Activated naive CD8-positive, alpha-beta T cell treated with anti-CD3 and anti-CD28 coated beads, Interleukin-2, amount 50 U/mL, for 16 hours (primary cell): ENCODE data around the gene CRB1.

ENCODE experiments used
- DNase-seq: peaks from one replicate; pipeline ENCODE4 v3.0.0-alpha.2; 2020; ENCODE audit warnings: low read depth, low spot score

The CRB1 gene

GRCh38 chr1:197343663-197344273 is 75.7 kb downstream of the CRB1 start:
- DNase-seq = no peak

GRCh38 chr1:197351821-197352440 is 83.9 kb downstream of the CRB1 start:
- DNase-seq = no peak

DNA sequence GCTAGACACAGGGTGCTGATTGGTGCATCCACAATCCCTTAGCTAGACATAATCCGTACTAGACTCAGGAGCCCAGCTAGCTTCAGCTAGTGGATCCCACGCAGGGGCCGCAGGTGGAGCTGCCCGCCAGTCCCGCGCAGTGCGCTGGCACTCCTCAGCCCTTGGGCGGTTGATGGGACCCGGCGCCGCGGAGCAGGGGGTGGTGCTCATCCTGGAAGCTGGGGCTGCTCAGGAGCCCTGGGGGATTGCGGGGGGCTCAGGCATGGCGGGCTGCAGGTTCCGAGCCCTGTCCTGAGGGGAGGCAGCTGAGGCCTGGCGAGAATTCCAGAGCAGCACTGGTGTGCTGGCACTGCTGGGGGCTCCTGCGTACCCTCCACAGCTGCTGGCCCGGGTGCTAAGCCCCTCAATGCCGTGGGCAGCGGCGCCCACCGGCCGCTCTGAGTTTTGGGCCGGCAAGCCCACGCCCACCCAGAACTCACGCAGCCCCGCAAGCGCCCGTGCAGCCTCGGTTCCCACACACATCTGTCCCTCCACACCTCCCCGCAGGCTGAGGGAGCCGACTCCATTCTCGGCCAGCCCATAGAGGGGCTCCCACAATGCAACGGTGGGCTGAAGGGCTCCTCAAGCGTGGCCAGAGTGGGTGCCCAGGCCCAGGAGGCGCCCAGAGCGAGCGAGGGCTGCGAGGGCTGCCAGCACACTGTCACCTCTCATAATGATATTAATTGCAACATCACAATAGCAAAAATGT is 87.4 kb downstream of the CRB1 start:
- no peak for DNase-seq

- DNase-seq = no peak
Observed at GRCh38 chr1:197356723-197357533, 88.9 kb downstream of the CRB1 start.

GRCh38 chr1:197358959-197359358 is 90.9 kb downstream of the CRB1 start:
- DNase-seq = no peak

GRCh38 chr1:197360068-197360467 is 92.0 kb downstream of the CRB1 start:
- no peak for DNase-seq

GRCh38 chr1:197362871-197363270 is 94.8 kb downstream of the CRB1 start:
- DNase-seq = no peak

DNA sequence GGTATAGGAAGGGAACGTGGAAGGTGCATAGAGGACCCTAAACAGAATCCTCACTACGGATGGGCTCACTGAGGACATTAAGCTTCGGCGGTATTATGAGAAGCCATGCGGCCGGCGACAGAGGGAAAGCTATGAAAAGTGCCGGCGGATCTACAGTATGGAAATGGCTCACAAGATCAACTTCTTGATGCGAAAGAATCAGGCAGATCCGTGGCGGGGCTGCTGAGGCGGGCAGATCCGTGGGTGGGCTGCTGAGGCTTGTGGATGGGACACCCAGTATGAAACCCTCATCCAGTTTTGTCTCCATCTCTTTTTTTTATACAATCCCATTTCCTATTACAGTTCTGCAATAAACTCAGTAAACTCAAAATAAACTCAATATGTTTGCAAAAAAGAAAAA is 95.8 kb downstream of the CRB1 start:
- DNase-seq = no peak

DNA sequence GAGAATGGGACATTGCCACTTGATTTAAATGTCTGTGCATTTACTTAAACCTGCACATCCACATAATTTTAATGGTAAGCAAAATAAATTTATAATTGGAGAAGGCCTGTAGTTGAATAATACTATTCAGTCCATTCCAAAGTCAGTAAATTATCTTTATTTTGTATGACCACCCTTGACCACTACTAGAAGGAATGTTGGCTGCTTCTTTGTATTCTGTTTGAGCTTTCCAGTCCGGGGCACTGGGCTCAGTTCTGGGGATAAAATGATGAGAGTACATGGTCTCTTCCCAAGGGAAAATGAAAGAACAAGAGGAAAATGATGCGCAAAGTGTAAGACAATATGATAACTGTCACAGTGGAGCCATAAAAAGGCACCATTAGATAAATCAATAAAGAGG is 98.9 kb downstream of the CRB1 start:
- DNase-seq = no peak

GRCh38 chr1:197367627-197368026 is 99.6 kb downstream of the CRB1 start:
- no peak for DNase-seq

DNA sequence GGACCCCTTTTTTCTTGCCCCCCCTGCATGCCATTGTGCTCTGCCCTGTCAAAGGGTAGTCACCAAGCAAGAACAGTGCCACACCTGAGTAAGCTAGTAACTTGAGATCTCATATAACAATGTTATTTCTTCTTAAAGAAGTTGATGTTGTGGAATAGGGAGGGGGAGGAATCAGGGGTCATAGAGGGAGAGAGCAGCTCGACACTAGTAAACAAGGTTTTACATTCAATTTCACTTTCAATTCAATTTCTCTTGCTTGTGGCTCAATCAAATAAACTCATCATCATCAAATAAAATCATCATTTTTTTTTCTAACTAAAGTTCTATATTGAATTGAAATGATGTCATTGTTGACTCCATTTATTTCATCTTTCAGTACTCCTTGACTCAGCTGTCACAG is 106.4 kb downstream of the CRB1 start:
- DNase-seq = no peak

GRCh38 chr1:197384471-197384870 is 116.4 kb downstream of the CRB1 start:
- DNase-seq = no peak

- DNase-seq = no peak
Observed at GRCh38 chr1:197388801-197389200, 120.7 kb downstream of the CRB1 start.

- no peak for DNase-seq
Observed at GRCh38 chr1:197390856-197391255, 122.8 kb downstream of the CRB1 start.

GRCh38 chr1:197391303-197392226 is 123.5 kb downstream of the CRB1 start:
- DNase-seq = no peak

DNA sequence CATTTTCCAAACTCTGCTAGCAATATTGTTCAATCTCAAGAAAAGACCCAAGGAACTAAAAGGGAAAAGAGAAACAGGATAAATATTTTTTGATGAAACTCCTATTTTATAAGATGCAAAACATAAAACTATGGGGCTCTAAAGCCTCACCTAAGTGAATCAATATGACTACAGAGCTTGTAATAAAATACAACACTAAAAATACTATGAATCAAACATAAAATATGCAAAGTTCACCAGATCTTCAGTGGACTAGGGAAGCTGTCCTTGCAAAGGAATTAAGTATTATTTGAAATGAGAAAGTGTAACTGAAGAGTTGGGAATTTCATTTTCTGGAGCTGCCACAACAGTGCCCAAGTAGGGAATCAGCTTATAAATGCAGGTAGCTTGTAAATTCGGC is 124.5 kb downstream of the CRB1 start:
- no peak for DNase-seq

DNA sequence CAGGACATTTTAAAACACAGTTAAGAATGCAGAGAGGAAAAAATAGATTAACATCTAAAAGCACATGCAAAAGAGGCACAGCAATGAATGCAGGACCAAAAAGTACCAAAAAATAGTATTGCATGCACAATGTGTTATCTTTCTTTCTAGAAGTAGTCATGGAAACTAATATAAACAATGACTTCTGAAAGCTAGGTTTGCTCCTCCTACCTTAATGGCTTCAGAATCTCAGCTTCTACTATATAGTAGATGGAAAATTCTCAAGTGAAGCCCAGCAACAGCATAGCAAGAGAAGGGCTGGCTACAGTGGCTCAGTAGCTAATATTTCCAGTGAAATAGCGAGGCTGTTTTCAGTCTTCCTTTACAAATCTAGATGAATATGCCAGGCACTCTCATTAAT is 125.1 kb downstream of the CRB1 start:
- DNase-seq = no peak

DNA sequence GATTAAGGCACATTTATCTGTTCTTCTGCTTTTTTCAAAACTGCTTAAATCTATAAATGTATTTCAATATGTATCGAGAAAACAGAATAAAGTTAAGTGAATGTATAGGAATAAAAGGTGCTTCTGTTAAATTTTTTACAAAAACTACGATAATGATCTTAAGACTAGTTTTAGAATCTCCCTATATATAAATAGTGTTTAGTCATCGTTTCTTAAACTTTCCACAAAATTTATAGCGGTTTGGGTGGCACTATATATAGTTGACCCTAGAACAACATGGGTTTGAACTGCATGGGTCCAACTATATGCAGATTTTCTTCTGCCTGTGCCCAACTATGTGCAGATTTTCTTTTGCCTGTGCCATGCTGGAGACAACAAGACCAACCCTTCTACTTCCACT is 125.7 kb downstream of the CRB1 start:
- no peak for DNase-seq

- no peak for DNase-seq
Observed at GRCh38 chr1:197394831-197395608, 127.0 kb downstream of the CRB1 start.

GRCh38 chr1:197397895-197398294 is 129.8 kb downstream of the CRB1 start:
- no peak for DNase-seq
